HepG2 (cell line): ENCODE results near the gene TTLL8. TPM values are rescaled to one million over a fixed set of nuclear protein-coding genes. Genes with fewer than 3 reads are reported as not detected.

Experiments used
- ARID3A ChIP-seq: IDR thresholded peaks from 2 replicates; pipeline ENCODE4 v1.6.1; 2012; ENCODE audit warnings: low read depth, low read length, improper control_type of control experiment
- IRX3 ChIP-seq: sonication (generic); formaldehyde crosslinking; IDR thresholded peaks from 2 replicates; pipeline ENCODE4 v1.8.1; 2023; ENCODE audit warnings: mild to moderate bottlenecking, low read depth, missing genetic modification reagents, borderline replicate concordance
- KDM6A ChIP-seq: IDR thresholded peaks from 2 replicates; pipeline ENCODE4 v1.6.1; 2016; ENCODE audit warnings: low read depth
- NCOA5 ChIP-seq: sonication (generic); formaldehyde crosslinking; IDR thresholded peaks from 2 replicates; pipeline ENCODE4 v1.4.0; 2020; ENCODE audit warnings: missing genetic modification reagents
- PPARG ChIP-seq: conservative IDR thresholded peaks from 2 replicates; pipeline ENCODE4 v1.6.1; 2016; ENCODE audit warnings: missing biosample characterization, missing genetic modification reagents
- PRDM10 ChIP-seq: sonication (generic); formaldehyde crosslinking; IDR thresholded peaks from 2 replicates; pipeline ENCODE4 v1.4.0; 2020; ENCODE audit warnings: low read depth, missing genetic modification reagents
- PTBP1 ChIP-seq: fragments of 200-400 bp; formaldehyde crosslinking; IDR thresholded peaks from 2 replicates; pipeline ENCODE4 v1.6.1; 2018; ENCODE audit warnings: low read length, low read depth; ENCODE audit not compliant: poor library complexity, severe bottlenecking
- SALL1 ChIP-seq: sonication (generic); formaldehyde crosslinking; IDR thresholded peaks from 2 replicates; pipeline ENCODE4 v1.8.0; 2022; ENCODE audit warnings: mild to moderate bottlenecking, missing genetic modification reagents
- SMYD3 ChIP-seq: sonication (generic); formaldehyde crosslinking; IDR thresholded peaks from 2 replicates; pipeline ENCODE4 v1.8.1; 2023; ENCODE audit warnings: mild to moderate bottlenecking, missing genetic modification reagents
- TFDP2 ChIP-seq: sonication (generic); formaldehyde crosslinking; IDR thresholded peaks from 2 replicates; pipeline ENCODE4 v1.4.0; 2020; ENCODE audit warnings: missing genetic modification reagents
- TRAFD1 ChIP-seq: sonication (generic); formaldehyde crosslinking; IDR thresholded peaks from 2 replicates; pipeline ENCODE4 v1.5.1; 2020; ENCODE audit warnings: missing genetic modification reagents, mild to moderate bottlenecking, borderline replicate concordance
- ZBTB2 ChIP-seq: sonication (generic); formaldehyde crosslinking; IDR thresholded peaks from 2 replicates; pipeline ENCODE4 v1.8.0; 2022; ENCODE audit warnings: low read depth, missing genetic modification reagents
- ZBTB38 ChIP-seq: sonication (generic); formaldehyde crosslinking; IDR thresholded peaks from 2 replicates; pipeline ENCODE4 v1.5.1; 2020; ENCODE audit warnings: mild to moderate bottlenecking, missing genetic modification reagents
- ZFYVE20 ChIP-seq: sonication (generic); formaldehyde crosslinking; IDR thresholded peaks from 2 replicates; pipeline ENCODE4 v1.8.0; 2023; ENCODE audit warnings: low read depth, mild to moderate bottlenecking, moderate library complexity, missing genetic modification reagents, borderline replicate concordance
- ZNF326 ChIP-seq: sonication (generic); formaldehyde crosslinking; IDR thresholded peaks from 2 replicates; pipeline ENCODE4 v1.4.0; 2020; ENCODE audit warnings: missing genetic modification reagents, borderline replicate concordance
- ZNF7 ChIP-seq: IDR thresholded peaks from 2 replicates; pipeline ENCODE4 v1.6.1; 2016; ENCODE audit warnings: missing biosample characterization, missing genetic modification reagents
- ZNF878 ChIP-seq: sonication (generic); formaldehyde crosslinking; IDR thresholded peaks from 2 replicates; pipeline ENCODE4 v1.8.1; 2023; ENCODE audit warnings: mild to moderate bottlenecking, missing genetic modification reagents, moderate library complexity
- polyA plus RNA-seq, 8 experiments: library from polyadenylated mRNA; depleted of rRNA in 3 of 8; stranded (reverse) in 7 of 8; unstranded in 1 of 8; fragments of >200 nt; fragmentation: Illumina TruSeq in 4 of 8; extraction: Trizol in 4 of 8; gene quantifications; 2 replicates each; pipeline versions ENCODE4 v1.2.1 to v1.2.3, GENCODE V29; 2011 to 2016; ENCODE audit warnings: low read depth in 4 of 8, missing spikeins in 1 of 8, mixed read lengths in 1 of 8; ENCODE audit not compliant: insufficient read depth in 1 of 8
- total RNA-seq, 5 experiments: library from RNA; depleted of rRNA; stranded (reverse); fragments of >200 nt; fragmentation: Illumina TruSeq; extraction: Trizol; gene quantifications; 2 replicates each; pipeline ENCODE4 v1.2.3, GENCODE V29; 2016; ENCODE audit warnings: low read depth in 1 of 5

TTLL8 gene
- total and polyA plus RNA-seq, 2 of the 13 experiments (the other 11 are each of a cell fraction or from before 2014, with no cell fraction given) = not detected

GRCh38 chr22:49992921-49993648, 65.0 kb downstream of the TTLL8 start (continued):
- TF ChIP-seq PRDM10 (CRISPR knock-in tag) (no peak), PTBP1 (no peak), ARID3A (no peak), SMYD3 (no peak), ZNF878 (no peak), ZBTB2 (CRISPR knock-in tag) (no peak), ZNF7 (CRISPR knock-in tag) (no peak), ZBTB38 (CRISPR knock-in tag) (0 out of 2 replicates have a peak, but pooled peaks have one; percentile 34), TFDP2 (CRISPR knock-in tag) (no peak), SALL1 (peak; percentile 4; the same call in 1 of the 2 replicates), ZFYVE20 (CRISPR knock-in tag) (no peak), KDM6A (CRISPR knock-in tag) (no peak), IRX3 (CRISPR knock-in tag) (no peak), NCOA5 (CRISPR knock-in tag) (no peak), TRAFD1 (CRISPR knock-in tag) (no peak), ZNF326 (CRISPR knock-in tag) (no peak), PPARG (CRISPR knock-in tag) (no peak)
